Activated CD4-positive, alpha-beta T cell treated with anti-CD3 and anti-CD28 coated beads for 24 hours (primary cell): ENCODE data around the gene TMEM18.

Source experiments
- DNase-seq, 2 donors: peaks; one replicate each; pipeline ENCODE4 v3.0.0-alpha.2; 2020; ENCODE audit warnings: low read depth in 2 of 2

The TMEM18 gene

GRCh38 chr2:651951-652373 is 25.2 kb downstream of the TMEM18 start:
- DNase-seq: no peak

GRCh38 chr2:650343-651310 is 26.6 kb downstream of the TMEM18 start:
- DNase-seq: no peak

- DNase-seq: no peak
Observed at GRCh38 chr2:649426-650342, 27.5 kb downstream of the TMEM18 start.

- no peak for DNase-seq
Observed at GRCh38 chr2:648476-649424, 28.5 kb downstream of the TMEM18 start.

GRCh38 chr2:647691-648231 is 29.4 kb downstream of the TMEM18 start:
- DNase-seq: no peak

GRCh38 chr2:647003-647560 is 30.1 kb downstream of the TMEM18 start:
- DNase-seq: no peak

GRCh38 chr2:644871-645270 is 32.3 kb downstream of the TMEM18 start:
- no peak for DNase-seq

- DNase-seq: no peak
Observed at GRCh38 chr2:643761-644160, 33.4 kb downstream of the TMEM18 start.

- no peak for DNase-seq
Observed at GRCh38 chr2:643334-643733, 33.9 kb downstream of the TMEM18 start.

GRCh38 chr2:641872-642815 is 35.1 kb downstream of the TMEM18 start:
- no peak for DNase-seq

GRCh38 chr2:641164-641871 is 35.9 kb downstream of the TMEM18 start:
- no peak for DNase-seq

GRCh38 chr2:639703-640102 is 37.5 kb downstream of the TMEM18 start:
- no peak for DNase-seq

GRCh38 chr2:637804-638203 is 39.4 kb downstream of the TMEM18 start:
- no peak for DNase-seq

GRCh38 chr2:637406-637776 is 39.8 kb downstream of the TMEM18 start:
- DNase-seq: no peak

GRCh38 chr2:636641-637405 is 40.4 kb downstream of the TMEM18 start:
- DNase-seq: peak; percentile 31 to 43

GRCh38 chr2:635687-636621 is 41.3 kb downstream of the TMEM18 start:
- DNase-seq: no peak
